Suppressor macrophage treated with lipopolysaccharide for 4 hours (primary cell): Measurements from ENCODE around the gene ACAA1.
"Not testable (repeated sequence)": the region's sequence is repeated elsewhere in the genome, so short reads cannot be mapped to it uniquely, and the experiment has no call there.

Experiments
- DNase-seq: peaks from one replicate; pipeline ENCODE4 v3.0.0-alpha.2; 2020

ACAA1 gene, protein sequence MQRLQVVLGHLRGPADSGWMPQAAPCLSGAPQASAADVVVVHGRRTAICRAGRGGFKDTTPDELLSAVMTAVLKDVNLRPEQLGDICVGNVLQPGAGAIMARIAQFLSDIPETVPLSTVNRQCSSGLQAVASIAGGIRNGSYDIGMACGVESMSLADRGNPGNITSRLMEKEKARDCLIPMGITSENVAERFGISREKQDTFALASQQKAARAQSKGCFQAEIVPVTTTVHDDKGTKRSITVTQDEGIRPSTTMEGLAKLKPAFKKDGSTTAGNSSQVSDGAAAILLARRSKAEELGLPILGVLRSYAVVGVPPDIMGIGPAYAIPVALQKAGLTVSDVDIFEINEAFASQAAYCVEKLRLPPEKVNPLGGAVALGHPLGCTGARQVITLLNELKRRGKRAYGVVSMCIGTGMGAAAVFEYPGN

GRCh38 chr3:38136777-38137614 lies at the start of gene ACAA1:
Gene ACAA1, minus strand, starts transcription at chr3:38137127. Its CDS starts 92 bp downstream, at chr3:38137035.
- DNase-seq = peak; percentile 99

DNA sequence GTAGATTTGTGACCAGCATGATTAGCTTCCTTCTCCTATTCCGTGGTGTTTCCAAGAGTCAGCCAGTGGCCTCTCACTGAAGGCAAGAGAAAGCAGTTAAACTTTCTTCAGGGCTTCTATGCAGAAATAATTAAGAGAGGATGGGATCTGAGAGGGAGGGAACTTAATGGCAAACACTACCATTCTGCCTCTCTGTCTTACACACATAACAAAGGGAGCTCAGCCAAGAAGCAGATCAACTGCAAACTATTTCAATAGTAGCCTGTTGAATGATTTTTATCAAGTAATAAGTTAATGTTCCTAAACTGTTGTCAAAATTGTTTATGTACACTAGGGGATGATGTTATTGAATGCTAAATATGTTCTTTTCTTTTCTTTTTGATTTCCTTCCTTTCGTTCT lies 40.3 kb upstream of the ACAA1 start:
- no peak for DNase-seq

GRCh38 chr3:38173834-38174418 lies 37.0 kb upstream of the ACAA1 start:
- no peak for DNase-seq

GRCh38 chr3:38171622-38172021 lies 34.7 kb upstream of the ACAA1 start:
- no peak for DNase-seq

- no peak for DNase-seq
Observed at GRCh38 chr3:38170722-38171121, 33.8 kb upstream of the ACAA1 start.

GRCh38 chr3:38169027-38169317 lies 32.0 kb upstream of the ACAA1 start:
- peak; percentile 56 for DNase-seq

GRCh38 chr3:38168151-38169026 lies 31.5 kb upstream of the ACAA1 start:
- peak; percentile 47 for DNase-seq

DNA sequence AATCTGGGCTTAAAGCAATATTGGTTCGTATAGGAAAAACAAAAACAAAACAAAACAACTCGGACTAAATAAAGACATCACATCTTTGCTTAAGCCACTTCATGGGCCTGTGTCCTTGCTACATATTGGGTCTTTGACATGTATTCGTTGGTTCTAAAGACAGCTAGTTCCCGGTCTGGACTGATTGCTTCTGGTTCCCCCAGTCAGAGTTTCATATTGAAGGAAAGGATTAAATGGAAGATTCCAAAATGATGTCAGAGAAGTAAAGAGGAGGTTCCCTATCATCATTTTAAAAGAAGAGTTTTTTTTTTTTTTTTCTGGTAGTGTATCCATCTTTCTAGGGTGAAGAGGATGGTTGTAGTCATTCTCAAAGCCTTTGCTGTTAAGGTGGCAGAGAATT lies 30.7 kb upstream of the ACAA1 start:
- peak; percentile 34 for DNase-seq

GRCh38 chr3:38165722-38166387 lies 28.9 kb upstream of the ACAA1 start:
- no peak for DNase-seq

GRCh38 chr3:38164952-38165721 lies 28.2 kb upstream of the ACAA1 start, which contains the start of gene OXSR1:
Gene OXSR1, plus strand, starts transcription at chr3:38165537. Its CDS starts 340 bp downstream, at chr3:38165877.
- peak; percentile 100 for DNase-seq

GRCh38 chr3:38164643-38164951 lies 27.7 kb upstream of the ACAA1 start:
- DNase-seq = no peak

- DNase-seq = no peak
Observed at GRCh38 chr3:38163841-38164642, 27.1 kb upstream of the ACAA1 start.

GRCh38 chr3:38163117-38163840 lies 26.4 kb upstream of the ACAA1 start:
- DNase-seq = no peak

DNA sequence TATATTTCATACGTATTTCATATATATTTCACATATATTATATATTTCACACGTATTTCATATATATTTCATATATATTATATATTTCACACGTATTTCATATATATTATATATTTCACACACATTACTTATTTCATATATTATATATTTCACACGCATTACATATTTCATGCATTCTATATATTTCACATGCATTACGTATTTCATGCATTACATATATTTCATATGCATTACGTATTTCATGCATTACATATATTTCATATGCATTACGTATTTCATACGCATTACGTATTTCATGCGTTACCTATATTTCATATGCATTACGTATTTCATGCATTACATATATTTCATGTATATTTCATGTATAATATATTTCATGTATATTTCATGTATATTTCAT lies 23.8 kb upstream of the ACAA1 start:
- not testable (repeated sequence) for DNase-seq

DNA sequence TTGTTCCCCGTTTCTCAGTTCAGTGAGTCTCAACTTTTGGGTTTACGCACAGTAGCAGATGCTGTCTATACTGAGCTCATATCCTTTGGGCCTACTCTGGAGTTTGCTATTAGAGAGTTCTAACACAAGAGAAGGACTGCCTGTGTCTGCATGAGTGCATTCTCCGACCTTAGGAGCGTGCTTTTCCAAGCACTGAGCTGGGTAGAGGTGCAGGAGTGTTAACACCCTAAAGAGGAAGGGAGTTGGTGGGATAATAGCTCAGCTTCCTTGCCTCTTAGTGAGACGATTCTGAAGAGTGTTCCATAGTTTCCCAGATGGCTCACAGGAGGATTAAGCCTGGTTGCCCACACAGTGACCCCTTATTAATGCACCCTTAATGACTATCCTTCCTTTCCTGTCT lies 21.5 kb upstream of the ACAA1 start:
- DNase-seq = no peak

DNA sequence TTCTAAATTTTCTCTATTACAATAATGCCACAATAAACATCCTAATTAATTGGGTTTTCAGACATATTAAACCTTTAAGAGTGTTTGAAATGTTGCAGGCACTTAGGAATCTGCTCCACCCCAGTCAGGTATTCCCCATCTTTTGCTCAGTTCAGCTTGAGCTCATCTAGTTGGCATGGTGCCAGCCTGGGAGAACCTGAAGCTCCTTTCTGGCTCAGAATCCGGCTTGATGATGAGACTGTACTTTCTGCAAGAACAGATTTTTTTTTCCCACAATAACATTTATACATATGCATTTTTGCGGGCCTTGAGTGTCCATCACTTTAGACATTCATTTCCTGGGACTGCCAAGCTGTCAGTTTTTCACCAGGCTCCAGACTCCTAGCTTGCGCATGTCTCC lies 20.7 kb upstream of the ACAA1 start:
- no peak for DNase-seq

DNA sequence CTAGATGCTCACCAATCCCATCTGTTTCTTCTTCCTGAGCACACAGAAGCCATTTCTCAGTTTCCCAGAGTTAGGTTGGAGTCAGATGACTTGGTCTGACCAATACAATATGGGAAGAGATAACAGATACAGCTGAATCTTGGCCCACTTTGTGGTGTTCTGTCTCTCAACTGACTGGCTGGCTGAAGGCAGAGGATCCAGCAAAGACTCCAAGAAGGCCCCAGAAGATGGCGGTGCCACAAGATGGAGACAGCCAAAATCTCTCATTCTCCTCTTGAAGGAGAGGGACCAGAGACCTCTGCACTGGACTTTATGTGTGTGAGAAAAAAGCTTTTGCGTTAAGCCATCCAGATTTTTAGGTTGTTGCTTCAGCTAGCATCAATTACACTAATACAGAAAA lies 20.2 kb upstream of the ACAA1 start:
- no peak for DNase-seq

DNA sequence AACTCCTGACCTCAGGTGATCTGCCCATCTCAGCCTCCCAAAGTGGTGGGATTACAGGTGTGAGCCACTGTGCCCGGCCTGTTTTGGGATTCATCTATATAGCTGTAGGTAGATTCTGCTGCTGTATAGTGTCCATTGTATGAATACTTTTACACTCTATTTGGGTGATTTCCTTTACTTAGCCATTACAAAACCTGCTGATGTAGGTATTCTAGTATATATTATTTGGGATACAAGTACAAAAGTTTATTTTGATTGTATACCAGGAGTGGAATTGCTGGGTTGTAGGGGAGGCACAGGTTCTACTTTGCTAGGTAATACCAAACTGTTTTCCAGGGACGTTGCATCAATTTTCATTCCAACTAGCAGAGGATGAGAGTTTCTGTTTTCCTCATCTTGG lies 18.9 kb upstream of the ACAA1 start:
- DNase-seq = no peak

DNA sequence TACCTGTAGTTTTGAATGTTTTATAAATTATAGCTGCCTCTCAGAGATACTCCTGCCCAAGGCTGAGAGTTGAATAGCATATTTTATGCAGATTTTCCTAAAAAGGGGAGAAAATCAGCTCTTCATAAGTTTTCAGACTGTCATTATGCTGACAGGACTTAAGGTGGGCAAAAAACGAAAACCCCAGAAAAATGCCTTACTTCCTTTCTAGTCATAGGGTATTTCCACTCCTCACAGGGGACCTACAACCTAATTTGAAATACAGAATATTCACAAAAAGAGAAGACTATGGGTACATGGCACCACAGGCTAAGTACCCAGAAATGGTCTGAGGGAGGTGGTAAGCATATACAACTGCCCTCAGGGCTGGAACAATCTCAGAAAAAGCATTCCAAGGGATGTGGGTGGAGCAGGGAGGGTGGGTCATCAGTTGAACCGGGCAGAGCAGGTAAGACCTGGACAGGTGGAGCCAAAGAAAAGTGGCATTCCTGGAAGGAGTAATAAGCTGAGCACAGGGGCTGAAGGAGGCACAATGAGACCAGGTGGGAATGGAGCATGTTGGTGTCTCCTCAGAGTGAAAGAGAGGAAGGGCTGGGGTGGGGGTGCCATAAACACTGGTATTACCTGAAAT lies 17.8 kb upstream of the ACAA1 start:
- no peak for DNase-seq
